ENCODE measurements around the gene TTC16.

Gene TTC16

GRCh38 chr9:127698386-127698785, 17.5 kb upstream of the TTC16 start:
- no peak overlapping the region for H3K4me3 ChIP-seq (ENCODE audit: low read depth, low read length)
- no peak for DNase-seq (ENCODE audit: low read depth)
- no peak for TF ChIP-seq POLR2A (IDR thresholded peaks at IDR 0.05; ENCODE audit: extremely low read depth, insufficient read length)
- no peak for TF ChIP-seq MAX (IDR thresholded peaks at IDR 0.05; ENCODE audit: low read depth, low read length)
- no peak for TF ChIP-seq MYC (IDR thresholded peaks at IDR 0.05; ENCODE audit: low read depth, low read length)
- no peak for TF ChIP-seq CTCF (IDR thresholded peaks at IDR 0.05; ENCODE audit: low read depth, low read length)

GRCh38 chr9:127698985-127699670, 16.8 kb upstream of the TTC16 start:
- TF ChIP-seq MYC (IDR thresholded peaks at IDR 0.05; ENCODE audit: low read depth, low read length) (no peak), CTCF (IDR thresholded peaks at IDR 0.05; ENCODE audit: low read depth, low read length) (no peak), POLR2A (IDR thresholded peaks at IDR 0.05; ENCODE audit: extremely low read depth, insufficient read length) (no peak), MAX (IDR thresholded peaks at IDR 0.05; ENCODE audit: low read depth, low read length) (no peak)
- no peak overlapping the region for H3K4me3 ChIP-seq (ENCODE audit: low read depth, low read length)
- DNase-seq (ENCODE audit: low read depth): no peak

- DNase-seq (ENCODE audit: low read depth): no peak
- TF ChIP-seq MYC (IDR thresholded peaks at IDR 0.05; ENCODE audit: low read depth, low read length) (no peak), CTCF (IDR thresholded peaks at IDR 0.05; ENCODE audit: low read depth, low read length) (no peak), MAX (IDR thresholded peaks at IDR 0.05; ENCODE audit: low read depth, low read length) (no peak), POLR2A (IDR thresholded peaks at IDR 0.05; ENCODE audit: extremely low read depth, insufficient read length) (no peak)
- no peak overlapping the region for H3K4me3 ChIP-seq (ENCODE audit: low read depth, low read length)
These were observed 15.7 kb upstream of the TTC16 start for GRCh38 chr9:127700140-127700539.

- TF ChIP-seq MAX (IDR thresholded peaks at IDR 0.05; ENCODE audit: low read depth, low read length): no peak
- no peak for TF ChIP-seq POLR2A (IDR thresholded peaks at IDR 0.05; ENCODE audit: extremely low read depth, insufficient read length)
- TF ChIP-seq MYC (IDR thresholded peaks at IDR 0.05; ENCODE audit: low read depth, low read length): no peak
- TF ChIP-seq CTCF (IDR thresholded peaks at IDR 0.05; ENCODE audit: low read depth, low read length): no peak
- no peak for DNase-seq (ENCODE audit: low read depth)
- no peak overlapping the region for H3K4me3 ChIP-seq (ENCODE audit: low read depth, low read length)
These were observed 15.2 kb upstream of the TTC16 start for GRCh38 chr9:127700594-127701255.

- H3K4me3 ChIP-seq (ENCODE audit: low read depth, low read length): no peak overlapping the region
- DNase-seq (ENCODE audit: low read depth): no peak
- TF ChIP-seq MYC (IDR thresholded peaks at IDR 0.05; ENCODE audit: low read depth, low read length): no peak
- TF ChIP-seq POLR2A (IDR thresholded peaks at IDR 0.05; ENCODE audit: extremely low read depth, insufficient read length): no peak
- TF ChIP-seq MAX (IDR thresholded peaks at IDR 0.05; ENCODE audit: low read depth, low read length): no peak
These were observed 12.5 kb upstream of the TTC16 start for GRCh38 chr9:127703289-127703946.

All from NB4 (cell line).